HG02870 (cell line): ENCODE results near the gene COL21A1.

Experiments
- ATAC-seq: cut with Tn5 transposase; IDR thresholded peaks from one replicate; pipeline ENCODE4 v1.9.1; 2021; ENCODE audit warnings: mild to moderate bottlenecking, moderate library complexity; ENCODE audit not compliant: unreplicated experiment

The COL21A1 gene

GRCh38 chr6:56055081-56055704 lies 192.2 kb downstream of the COL21A1 start:
- ATAC-seq: no peak

DNA sequence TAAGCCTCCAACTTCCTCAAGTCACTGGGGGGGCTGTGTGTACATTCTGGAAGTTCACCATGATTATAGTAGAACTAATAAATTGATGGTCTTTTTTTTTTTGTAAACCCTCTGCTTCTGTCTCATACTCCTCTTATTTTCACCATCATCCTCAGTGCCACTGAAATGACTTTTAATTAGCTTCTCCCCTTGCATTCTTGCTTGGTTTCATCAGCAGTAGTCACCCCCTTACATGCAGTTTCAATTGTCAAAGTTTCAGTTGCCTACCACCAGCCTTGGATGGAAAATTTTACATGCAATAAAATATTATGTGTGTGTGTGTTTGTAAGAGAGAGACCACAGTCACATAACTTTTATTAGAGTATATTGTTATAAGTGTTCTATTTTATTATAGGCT lies 196.2 kb downstream of the COL21A1 start:
- no peak for ATAC-seq

- no peak for ATAC-seq
Observed at GRCh38 chr6:56050530-56051201, 196.7 kb downstream of the COL21A1 start.

- ATAC-seq: no peak
Observed at GRCh38 chr6:56048601-56049000, 198.8 kb downstream of the COL21A1 start.

GRCh38 chr6:56047931-56048540 lies 199.3 kb downstream of the COL21A1 start:
- ATAC-seq: no peak

- ATAC-seq: no peak
Observed at GRCh38 chr6:56046576-56046975, 200.8 kb downstream of the COL21A1 start.

DNA sequence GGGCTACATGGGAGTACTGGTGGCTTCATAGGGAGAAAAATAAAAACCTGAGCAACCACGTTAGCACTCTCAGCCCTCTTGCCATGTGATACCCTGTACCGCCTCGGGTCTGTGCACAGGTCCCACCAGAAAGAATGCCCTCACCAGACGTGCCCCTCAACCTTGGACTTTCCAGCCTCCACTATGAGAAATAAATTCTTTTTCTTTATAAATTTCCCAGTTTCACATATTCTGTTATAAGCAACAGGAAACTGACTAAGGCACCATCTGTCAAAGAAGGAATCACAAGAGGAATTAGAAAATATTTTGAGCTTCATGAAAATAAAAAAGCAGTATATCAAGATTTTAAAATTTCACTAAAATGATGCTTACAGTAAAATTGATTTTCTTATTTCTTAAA lies 203.6 kb downstream of the COL21A1 start:
- ATAC-seq: no peak

GRCh38 chr6:56043076-56043475 lies 204.3 kb downstream of the COL21A1 start:
- ATAC-seq: no peak

GRCh38 chr6:56041591-56041990 lies 205.8 kb downstream of the COL21A1 start:
- ATAC-seq: no peak

- ATAC-seq: no peak
Observed at GRCh38 chr6:56040889-56041301, 206.5 kb downstream of the COL21A1 start.

GRCh38 chr6:56040223-56040622 lies 207.2 kb downstream of the COL21A1 start:
- no peak for ATAC-seq

DNA sequence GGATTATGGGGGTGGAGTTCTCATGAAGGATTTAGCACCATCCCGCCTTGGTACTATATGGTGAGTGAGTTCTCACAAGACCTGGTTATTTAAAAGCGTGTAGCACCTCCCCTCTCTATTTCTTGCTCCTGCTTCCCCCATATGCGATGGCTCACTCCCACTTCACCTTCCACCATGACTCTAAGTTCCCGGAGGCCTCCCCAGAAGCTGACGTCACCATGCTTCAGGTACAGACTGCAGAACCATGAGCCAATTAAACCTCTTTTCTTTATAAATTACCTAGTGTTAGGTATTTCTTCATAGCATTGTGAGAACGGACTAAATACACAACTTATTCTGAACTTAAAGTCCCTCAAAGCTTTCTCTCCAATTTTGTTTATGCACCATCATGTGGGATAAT lies 208.6 kb downstream of the COL21A1 start:
- ATAC-seq: no peak

GRCh38 chr6:56037601-56038000 lies 209.8 kb downstream of the COL21A1 start:
- no peak for ATAC-seq

DNA sequence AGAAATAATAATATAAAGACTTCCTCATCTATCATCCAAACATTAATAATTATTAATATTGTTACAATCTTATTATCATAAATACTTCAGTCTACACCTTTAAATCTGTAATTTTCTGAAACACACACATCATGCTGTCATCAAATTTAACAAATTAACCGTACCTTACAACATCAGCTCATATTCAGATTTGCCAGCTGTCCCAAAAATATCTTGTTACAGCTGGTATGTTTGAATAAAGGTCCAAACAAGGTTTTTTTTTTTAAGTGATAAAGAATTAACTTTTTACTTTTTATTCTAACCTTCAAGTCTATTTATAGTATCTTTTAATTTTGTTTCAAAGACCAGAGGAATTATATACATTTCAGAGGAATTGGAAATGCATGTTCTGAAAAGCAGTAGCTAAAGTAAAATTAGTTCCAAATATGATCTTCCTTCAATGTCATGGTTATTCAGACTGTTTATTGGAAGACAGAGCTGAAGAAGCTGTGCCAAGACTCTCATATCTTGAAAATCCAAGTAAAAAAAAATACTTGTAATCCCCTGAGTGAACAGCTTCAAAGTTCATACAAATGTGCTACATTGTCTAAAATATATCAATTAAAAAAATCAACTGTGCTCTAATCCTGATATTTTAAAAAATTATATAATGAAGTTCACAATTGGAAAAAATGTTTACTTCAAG lies 210.3 kb downstream of the COL21A1 start:
- ATAC-seq: no peak

GRCh38 chr6:56033401-56033800 lies 214.0 kb downstream of the COL21A1 start:
- ATAC-seq: no peak

GRCh38 chr6:56032715-56033260 lies 214.6 kb downstream of the COL21A1 start:
- no peak for ATAC-seq

DNA sequence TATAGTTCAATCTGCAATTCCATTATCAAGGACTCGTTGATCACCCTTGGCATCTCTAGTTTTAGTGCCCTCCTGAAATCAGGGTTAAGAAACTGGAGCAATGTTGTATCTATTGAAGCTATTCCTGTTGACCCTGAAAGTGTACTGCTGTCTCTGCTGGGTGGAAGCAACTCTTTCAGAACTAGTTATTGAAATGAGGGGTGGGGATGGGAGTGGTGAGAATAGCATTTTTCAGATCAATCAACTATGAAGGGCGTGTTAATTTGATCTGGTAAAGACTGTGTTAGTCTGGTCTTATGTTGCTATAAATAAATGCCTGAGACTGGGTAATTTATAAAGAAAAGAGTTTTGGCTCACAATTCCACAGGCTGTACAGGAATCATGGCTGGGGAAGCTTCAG lies 219.5 kb downstream of the COL21A1 start:
- no peak for ATAC-seq

GRCh38 chr6:56026455-56027180 lies 220.8 kb downstream of the COL21A1 start:
- no peak for ATAC-seq

DNA sequence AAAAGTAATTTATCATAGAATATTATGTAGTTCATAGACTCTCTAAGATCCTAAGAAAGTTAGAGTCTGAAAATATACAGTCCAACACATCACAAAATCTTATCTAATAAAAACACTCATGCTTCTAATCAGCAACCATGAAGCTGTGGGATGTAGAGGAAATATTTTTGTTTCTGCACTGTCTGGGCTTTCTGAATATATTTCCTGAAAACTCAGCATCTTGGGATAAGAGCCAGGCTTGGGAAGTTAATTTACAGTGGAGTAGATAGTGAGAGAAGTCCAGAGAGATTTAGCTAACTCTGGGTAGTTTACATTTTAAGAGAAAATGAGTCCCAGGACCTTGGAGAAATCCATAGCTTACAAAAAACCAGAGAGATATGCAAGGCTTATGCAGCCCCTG lies 221.6 kb downstream of the COL21A1 start:
- ATAC-seq: no peak

- no peak for ATAC-seq
Observed at GRCh38 chr6:56024931-56025330, 222.4 kb downstream of the COL21A1 start.

GRCh38 chr6:56023829-56024228 lies 223.6 kb downstream of the COL21A1 start:
- ATAC-seq: no peak
